HL-60/S4 (cell line): Measurements from ENCODE around the gene CAMK4.
"Not testable (repeated sequence)": the region's sequence is repeated elsewhere in the genome, so short reads cannot be mapped to it uniquely, and the experiment has no call there.

Source experiments
- in situ Hi-C: fragments of 300-500 bp; cut with MboI; formaldehyde crosslinking; loops from 2 replicates; pipeline ENCODE4 v1.14.3; 2022; ENCODE audit warnings: low sequenced_read_pairs

The CAMK4 gene

GRCh38 chr5:111255169-111255568 is 31.0 kb downstream of the CAMK4 start:
- in situ Hi-C loops = no loop called here

GRCh38 chr5:111256128-111256527 is 31.9 kb downstream of the CAMK4 start:
- in situ Hi-C loops = no loop called here

- in situ Hi-C loops = not testable (repeated sequence)
Observed at GRCh38 chr5:111257610-111258009, 33.4 kb downstream of the CAMK4 start.

DNA sequence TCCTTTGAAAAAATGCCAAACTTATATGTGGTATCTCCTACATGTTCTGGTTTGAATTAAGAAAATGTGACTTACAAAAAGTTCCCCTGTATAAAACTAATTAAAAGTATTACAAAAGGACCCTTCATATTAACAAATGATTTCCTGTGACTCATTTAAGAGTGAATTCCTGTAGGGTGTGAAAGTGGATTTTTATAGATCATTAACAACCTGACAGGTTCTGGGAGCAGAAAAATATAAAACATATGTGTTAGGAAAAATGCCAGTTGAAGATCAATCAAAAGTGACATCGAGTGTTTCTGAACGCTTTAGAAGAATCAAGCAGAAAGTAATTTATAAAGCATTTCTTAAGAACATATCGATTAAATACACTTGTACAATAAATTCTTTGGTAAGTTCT is 35.5 kb downstream of the CAMK4 start:
- in situ Hi-C loops = no loop called here

DNA sequence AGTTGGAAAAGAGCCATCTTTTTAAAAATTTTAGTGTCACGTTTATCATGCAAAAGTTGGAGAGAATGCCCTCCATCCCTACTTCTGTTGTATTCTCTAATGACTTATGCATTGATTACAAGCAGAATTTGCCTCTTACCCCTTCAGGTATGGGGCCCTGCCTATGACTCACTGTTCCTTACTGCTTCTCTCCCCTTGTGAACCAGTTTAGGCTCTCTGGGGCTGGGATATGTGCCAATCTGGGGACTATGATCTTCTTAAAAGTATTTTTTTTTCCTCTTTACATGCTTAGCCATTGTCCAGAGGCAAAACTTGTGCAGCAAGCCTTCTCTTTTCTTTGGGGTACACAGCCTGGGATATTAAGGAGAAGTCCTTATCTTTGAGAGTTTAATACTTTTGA is 37.4 kb downstream of the CAMK4 start:
- in situ Hi-C loops = no loop called here

- in situ Hi-C loops = no loop called here
Observed at GRCh38 chr5:111262153-111262552, 38.0 kb downstream of the CAMK4 start.

- in situ Hi-C loops = no loop called here
Observed at GRCh38 chr5:111262815-111263214, 38.6 kb downstream of the CAMK4 start.

DNA sequence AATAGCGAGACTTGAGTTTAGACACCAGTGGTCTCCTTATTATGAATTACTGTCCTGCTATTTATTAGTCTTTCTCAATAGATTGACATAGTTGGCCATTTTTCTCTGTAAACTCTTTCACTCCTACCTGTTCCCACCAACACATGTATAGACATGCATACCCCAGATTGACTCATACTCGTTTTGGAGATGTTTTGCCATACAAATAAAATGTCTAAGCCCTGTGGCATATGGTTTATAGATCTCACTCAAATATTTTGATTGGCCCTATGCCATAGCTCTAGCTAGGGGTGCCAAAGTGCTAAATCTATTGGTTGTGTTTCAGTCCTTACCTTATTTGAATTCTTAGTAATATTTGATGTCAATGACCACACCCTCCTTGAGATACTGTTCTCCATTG is 42.3 kb downstream of the CAMK4 start:
- in situ Hi-C loops = no loop called here

- in situ Hi-C loops = no loop called here
Observed at GRCh38 chr5:111268300-111268699, 44.1 kb downstream of the CAMK4 start.

DNA sequence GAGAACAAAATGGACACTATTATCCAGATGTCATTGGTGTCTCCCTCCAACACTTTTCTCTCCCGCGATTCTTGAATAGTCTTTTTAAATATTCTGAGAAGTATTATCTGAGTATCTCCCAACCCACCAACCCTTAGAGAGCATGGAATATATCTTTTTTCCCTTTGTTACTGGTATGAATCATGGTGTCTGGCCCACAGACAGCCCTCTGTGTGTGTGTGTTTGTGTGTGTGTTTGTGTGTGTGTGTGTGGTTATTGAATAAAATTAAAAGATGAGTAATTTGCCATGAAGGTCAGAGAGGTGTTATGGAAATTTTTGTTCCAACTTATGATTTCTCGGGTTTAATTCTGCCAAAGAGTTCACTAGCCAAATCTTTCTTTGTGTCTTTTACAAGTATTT is 47.7 kb downstream of the CAMK4 start:
- in situ Hi-C loops = no loop called here

DNA sequence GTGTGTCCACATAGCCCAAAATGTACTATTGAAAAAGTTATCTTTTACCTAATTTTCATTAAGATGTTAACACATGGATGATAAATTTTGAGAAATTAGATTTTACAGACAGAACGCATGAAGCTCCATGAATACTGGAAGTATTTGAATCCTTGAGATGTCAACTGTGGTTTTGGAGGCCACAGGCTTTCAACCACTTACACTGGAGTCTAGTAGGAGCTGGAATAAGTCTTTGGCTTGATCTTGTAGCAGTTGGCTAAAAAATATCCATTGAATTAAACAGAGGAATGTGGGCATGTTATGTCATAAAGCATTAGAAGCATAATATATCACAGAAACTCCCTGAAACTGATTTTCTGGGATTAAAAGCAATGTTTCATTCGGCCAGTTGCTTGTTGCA is 52.9 kb downstream of the CAMK4 start:
- in situ Hi-C loops = no loop called here

DNA sequence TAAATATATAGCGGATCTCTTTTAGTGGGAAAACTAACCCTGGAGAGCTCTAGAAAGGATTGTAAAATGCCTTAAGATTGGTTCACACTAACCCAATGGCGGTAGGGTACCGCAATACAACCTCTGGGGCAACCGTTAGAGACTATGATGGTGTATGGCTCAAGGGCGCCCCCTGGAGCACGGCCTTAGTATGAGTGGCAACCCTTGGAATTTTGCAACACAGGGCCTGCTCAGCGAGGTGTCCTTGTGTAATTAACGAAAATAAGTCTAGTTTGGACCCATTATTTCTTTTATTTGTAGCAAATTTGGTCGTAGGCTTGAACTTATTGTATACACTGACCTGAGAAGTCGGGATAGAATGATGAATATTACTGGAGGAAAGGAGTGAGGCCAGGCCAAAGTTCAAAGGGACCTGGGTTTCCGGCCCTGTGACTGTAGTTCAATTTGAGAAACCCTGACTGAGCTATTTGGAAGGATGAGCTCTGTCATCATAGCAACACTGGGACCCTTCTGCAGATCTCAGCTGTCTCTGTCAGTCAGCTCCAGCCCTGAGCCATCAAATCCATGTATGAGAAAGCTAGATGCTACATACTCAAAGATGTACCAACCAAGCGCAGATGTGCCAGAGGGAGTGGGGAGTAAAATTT is 54.8 kb downstream of the CAMK4 start:
- in situ Hi-C loops = no loop called here

- in situ Hi-C loops = no loop called here
Observed at GRCh38 chr5:111280282-111280951, 56.2 kb downstream of the CAMK4 start.

DNA sequence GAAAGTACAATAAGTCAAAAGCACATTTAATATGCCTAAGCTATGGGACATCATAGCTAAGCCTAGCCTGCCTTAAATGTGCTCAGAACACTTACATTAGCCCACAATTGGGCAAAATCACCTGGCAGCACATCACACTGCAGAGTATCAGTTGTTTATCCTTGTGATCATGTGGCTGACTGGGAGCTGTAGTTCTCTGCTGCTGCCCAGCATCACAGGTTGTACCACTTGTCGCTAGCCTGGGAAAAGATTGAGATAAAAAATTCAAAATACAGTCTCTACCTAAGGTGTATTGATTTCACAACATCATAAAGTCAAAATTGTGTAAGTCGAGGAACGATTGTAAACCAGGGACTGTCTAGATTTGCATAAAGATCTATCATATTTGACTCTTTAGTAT is 58.6 kb downstream of the CAMK4 start:
- in situ Hi-C loops = no loop called here

DNA sequence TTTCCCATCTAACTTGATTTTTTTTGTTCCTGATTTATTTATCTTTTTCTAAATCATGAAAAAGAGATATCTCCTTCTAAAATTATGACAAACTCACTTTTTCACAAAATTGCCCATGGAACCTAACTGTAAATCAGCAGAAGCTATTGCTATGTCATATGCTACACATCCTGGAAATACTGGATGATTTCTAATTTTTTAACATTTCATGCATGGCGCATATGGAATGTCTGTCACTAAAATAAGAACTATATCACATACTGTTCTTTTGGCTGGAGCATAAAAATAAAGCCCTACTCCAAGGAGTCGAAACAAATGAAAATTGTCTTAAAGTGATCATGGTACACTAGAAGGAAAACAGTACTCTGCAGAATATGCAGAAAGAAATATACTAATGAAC is 60.6 kb downstream of the CAMK4 start:
- in situ Hi-C loops = no loop called here

- in situ Hi-C loops = no loop called here
Observed at GRCh38 chr5:111294551-111294950, 70.4 kb downstream of the CAMK4 start.

GRCh38 chr5:111295649-111296048 is 71.5 kb downstream of the CAMK4 start:
- in situ Hi-C loops = no loop called here

- in situ Hi-C loops = no loop called here
Observed at GRCh38 chr5:111296570-111296969, 72.4 kb downstream of the CAMK4 start.

- in situ Hi-C loops = no loop called here
Observed at GRCh38 chr5:111299067-111299481, 74.9 kb downstream of the CAMK4 start.

DNA sequence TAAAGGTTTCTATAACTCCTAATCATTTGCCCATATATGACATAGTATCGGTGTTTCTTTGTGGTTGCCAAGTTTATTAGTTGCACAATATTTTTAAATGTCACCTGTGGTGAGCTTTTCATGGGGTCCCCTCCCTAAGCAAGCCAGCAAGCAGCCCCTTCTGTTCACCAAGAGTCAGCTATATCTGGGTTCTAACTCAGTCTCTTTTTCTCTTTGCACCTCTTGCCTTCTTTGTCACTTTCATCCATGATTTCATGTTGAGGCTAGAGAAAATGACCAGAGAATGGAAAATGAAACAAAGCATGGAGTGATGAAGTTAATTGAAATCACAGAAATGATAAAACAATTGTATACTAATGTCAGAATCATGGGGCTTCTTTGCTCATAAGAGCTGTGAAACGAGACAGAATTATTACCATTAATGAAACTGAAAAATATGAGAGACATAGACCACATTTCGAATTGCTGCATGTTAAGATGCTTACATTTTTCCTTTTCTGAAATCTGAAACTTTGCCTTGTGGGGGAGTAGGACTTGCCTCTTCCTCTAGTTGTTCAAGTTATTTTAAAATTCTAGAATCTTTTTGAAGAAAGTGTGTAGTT is 75.7 kb downstream of the CAMK4 start:
- in situ Hi-C loops = no loop called here

DNA sequence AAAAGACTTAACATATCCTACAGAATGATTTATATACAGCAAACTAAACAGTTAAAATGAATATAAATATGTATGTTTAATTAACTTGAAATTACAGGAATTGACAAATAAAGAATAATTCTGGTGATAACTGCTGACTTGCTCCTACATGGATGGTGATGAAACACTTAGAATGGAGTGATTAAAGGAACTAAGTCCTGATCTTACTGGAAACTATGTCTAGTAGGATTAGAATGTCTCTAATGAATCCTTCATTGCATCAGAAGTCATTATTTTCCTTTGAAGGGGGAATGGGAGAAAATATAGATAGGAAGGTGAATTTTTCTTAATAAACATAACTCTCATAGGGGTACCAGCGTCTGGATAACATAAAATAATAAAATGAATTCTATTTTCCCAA is 77.1 kb downstream of the CAMK4 start:
- in situ Hi-C loops = no loop called here

- in situ Hi-C loops = not testable (repeated sequence)
Observed at GRCh38 chr5:111302043-111302442, 77.9 kb downstream of the CAMK4 start.
